Measurements from ENCODE around the gene MDK.

Gene MDK, protein sequence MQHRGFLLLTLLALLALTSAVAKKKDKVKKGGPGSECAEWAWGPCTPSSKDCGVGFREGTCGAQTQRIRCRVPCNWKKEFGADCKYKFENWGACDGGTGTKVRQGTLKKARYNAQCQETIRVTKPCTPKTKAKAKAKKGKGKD

GRCh38 chr11:46381048-46381818, at the start of gene MDK:
Gene MDK, plus strand, starts transcription at chr11:46381669. Its CDS starts 389 bp downstream, at chr11:46382058.
- DNase-seq, result peak; percentile 58

GRCh38 chr11:46332093-46332567, 49.3 kb upstream of the MDK start:
- no peak for DNase-seq

GRCh38 chr11:46332568-46333393, 48.7 kb upstream of the MDK start:
- peak; percentile 62 for DNase-seq

DNA sequence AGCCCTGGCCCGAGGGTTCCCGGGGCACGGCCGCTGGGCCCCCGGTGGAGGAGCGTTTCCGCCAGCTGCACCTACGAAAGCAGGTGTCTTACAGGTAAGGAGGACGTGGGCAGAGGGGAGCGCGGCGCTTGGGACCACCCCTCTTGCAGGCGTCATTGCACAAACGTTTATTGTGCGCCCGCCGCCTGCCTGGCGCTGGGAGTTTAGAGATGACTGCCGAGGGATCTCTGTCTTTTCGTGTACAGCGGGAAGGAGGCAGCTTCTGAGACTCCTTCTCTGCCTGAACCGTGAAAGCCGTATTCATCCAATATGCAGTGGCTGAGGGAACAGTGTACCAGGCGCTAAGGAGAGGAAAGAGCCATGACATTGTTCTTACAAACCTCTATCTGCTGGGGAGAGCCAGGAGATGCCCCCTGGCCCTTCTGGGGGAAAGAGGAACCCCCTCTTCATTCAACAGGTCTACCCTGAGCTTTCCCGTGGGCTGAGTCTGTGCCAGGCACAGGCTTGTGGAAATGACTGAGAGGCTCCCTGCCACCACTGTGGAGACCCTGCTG, 48.0 kb upstream of the MDK start:
- DNase-seq, result peak; percentile 62

GRCh38 chr11:46334211-46334610, 47.3 kb upstream of the MDK start:
- no peak for DNase-seq

- DNase-seq, result no peak
These were observed 46.2 kb upstream of the MDK start for GRCh38 chr11:46335271-46335670.

GRCh38 chr11:46335890-46336562, 45.4 kb upstream of the MDK start:
- DNase-seq, result no peak

DNA sequence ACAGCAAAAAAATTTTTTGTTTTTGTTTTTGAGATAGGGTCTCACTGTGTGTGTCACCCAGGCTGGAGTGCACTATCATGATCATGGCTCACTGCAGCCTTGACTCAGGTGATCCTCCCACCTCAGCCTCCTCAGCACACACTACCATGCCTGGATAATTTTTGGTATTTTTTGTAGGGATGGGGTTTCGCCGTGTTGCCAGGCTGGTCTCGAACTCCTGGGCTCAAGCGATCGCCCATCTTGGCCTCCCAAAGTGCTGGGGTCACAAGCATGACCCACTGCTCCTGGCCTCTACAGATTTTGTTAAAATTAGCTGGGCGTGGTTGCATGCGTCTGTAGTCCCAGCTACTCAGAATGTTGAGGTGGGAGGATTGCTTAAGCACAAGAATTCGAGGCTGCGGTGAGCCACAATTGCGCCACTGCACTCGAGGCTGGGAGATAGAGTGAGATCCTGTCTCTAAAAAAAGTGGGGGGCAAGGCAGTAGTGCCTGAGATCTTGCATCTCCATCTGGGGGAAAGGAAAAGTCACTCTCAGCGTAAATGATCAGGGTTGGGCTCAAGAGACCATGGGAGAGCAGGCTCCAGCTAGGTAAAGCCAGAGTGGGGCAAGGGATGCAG, 44.8 kb upstream of the MDK start:
- no peak for DNase-seq

GRCh38 chr11:46337626-46338345, 43.7 kb upstream of the MDK start:
- DNase-seq, result no peak

GRCh38 chr11:46338636-46338987, 42.9 kb upstream of the MDK start:
- no peak for DNase-seq

DNA sequence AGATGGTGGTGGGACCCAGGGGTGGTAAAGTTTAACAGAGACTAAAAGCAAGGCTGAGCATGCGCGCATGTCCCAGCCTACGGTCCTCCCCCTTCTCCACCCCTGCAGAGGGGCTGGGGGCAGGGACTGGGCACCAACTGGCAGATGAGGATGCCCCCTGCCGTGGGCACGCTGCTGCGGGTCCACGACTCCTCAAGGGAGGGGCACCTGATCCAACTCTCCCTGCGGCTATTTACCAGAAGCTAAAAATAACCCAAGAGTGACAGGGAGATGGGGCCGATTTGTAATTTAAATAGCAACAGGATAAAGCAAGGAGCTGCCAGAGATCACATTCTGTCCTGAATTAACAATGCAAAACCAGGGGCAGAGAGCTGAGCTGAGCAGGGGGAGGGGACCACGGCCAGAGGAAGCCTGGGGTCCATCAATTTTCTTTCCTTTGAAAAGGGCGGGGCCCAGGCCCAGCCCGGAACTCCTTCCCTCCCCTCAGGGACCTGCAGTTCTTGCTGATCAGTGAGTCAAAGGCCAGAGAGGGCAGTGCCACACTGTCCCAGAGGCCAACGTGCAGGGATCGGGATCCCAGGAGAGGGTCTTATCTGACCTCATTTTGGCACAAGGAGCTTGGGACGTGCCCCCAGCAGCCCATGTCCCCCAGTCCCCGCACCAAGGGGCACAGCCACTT, 42.3 kb upstream of the MDK start:
- peak; percentile 100 for DNase-seq

DNA sequence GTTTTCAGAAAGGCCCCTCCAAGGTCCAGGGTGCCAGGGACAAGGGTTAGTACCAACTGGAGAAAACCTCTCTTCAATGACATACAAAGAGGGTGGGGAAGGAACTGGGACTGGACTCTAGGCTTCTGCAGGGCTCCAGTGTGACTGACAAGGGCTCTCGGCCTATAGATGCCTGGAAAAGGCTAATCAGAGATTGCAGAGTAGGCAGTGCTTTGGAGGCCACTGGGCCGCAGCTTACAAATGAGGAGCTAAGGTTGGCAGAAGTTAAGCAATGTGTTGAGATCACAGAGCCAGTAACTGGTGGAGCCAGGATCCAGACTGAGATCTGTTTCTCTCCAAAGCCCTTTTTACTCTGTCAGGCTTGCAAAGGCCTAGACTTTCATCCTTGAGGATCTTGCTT, 41.7 kb upstream of the MDK start:
- DNase-seq, result no peak

DNA sequence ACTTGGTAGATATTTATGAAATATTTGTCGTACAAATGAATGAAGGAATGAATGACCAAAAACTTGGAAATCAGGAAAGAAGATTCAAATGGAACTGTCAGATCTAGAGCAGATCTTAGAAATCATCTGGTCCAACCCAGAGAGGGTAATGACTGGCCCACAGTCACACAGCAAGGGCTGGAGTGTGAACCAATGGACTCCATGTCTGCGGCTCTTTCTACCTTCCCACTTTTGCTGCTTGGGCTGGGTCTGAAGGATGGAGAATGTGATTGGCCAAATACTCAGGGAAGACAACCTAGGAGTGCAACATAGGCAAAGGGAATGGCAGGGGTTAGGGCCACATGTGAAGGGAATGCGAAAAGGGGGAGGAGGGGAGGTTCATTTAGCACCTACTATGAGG, 40.0 kb upstream of the MDK start:
- no peak for DNase-seq

DNA sequence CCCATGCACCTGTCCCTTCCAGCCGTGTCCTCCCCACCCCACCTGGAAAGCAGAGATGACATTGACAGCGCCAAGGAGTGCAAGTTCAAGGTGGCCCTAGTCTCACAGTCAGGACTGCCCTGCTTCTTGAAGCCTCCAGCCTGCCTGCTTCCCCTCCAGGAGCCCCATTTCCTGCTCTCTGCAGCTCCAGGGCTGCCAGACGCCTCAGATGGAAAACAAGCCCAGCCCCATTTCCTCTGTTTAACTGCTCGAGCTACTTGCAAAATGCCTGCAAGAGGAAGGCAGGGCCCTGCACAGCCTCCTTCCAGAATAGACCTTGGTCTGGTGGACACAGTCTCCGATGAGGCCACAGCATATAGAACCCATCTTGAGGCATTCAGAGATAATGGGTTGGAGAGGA, 39.2 kb upstream of the MDK start:
- DNase-seq, result no peak

DNA sequence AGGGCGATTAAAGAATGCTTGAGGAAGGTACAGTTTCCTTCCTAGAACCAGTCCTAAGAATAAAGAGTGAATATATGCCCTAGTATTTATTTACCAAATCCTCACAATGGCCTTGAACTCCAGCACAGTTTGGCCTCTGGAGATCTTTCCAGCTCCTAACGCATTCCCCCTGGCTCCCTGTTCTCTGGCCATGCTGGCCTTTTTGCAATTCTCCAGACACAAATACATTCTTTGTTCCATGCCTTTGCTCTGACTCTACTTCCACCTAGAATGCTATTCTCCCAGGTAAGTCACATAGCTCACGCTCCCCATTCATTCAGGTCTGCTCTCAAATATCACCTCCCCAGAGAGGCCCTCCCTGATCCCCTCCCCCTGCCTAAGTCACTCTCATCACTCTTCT, 37.9 kb upstream of the MDK start:
- no peak for DNase-seq

DNA sequence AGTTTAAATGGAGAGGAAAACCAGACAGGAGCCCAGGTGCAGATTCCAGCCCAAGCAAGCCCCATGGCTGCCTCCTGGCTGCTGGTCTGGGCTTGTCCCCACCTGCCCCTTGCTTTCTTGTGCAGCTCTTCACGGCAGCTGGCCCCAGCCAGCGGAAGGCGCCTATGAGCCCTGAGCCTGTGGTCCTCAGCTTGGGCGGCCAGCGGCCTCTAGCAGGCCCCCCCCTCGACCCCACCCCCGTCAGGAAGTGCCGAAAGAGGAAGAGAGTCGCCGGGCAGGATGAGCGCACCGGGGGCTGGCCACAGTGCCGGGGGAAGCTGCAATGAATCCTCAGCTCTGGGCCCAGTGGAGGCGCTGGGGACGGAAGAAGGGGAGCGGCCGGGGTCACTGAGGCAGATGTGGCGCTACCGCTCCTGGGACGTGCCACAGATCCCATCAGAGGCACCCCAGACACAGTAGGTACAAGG, 36.3 kb upstream of the MDK start:
- peak; percentile 77 for DNase-seq

DNA sequence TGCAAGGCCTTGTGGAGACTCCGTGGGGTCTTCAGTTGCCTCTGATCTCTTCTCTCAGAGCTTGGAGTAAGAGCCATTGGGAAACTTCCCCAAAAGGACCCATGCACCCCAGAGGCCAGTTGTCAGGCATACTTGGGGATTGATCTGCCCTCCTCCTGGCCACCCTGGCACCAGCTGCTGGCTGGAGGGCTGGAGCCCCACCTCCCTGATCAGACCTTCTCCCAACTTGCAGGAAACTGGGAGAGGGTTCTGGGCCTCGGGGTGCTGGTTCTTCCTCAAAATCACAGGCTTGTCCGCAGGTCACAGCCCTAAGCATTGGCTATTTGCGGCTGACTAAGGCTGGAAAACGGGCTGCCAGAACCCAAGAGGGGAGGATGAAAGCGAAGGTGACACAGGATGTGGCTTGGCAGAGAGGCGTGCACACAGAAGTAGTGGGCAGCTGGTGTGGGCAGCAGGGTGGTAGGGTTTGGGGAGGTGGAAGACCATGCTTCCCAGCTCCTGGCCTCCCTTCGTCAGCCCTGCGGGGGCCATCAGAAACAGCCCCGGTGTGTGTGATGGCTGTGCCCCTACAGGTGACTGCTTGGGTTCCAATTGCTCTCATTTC, 35.5 kb upstream of the MDK start:
- DNase-seq, result no peak

- DNase-seq, result peak; percentile 90
These were observed 34.4 kb upstream of the MDK start, which contains the start of gene DGKZ for GRCh38 chr11:46346886-46347636. Gene DGKZ, plus strand, starts transcription at chr11:46347463. Its CDS starts 197 bp downstream, at chr11:46347660.

GRCh38 chr11:46347637-46348311, 33.7 kb upstream of the MDK start:
- no peak for DNase-seq

Measured in NCI-H526 treated with DMSO at 0.1 percent for 48 hours (cell line).